Activated T-cell treated with anti-CD3 and anti-CD28 coated beads, Interleukin-2, amount 50 U/mL, for 1 hour (primary cell): ENCODE measurements around the gene STAC2.
"Not testable (repeated sequence)": the region's sequence is repeated elsewhere in the genome, so short reads cannot be mapped to it uniquely, and the experiment has no call there.

Source experiments
- DNase-seq: peaks from one replicate; pipeline ENCODE4 v3.0.0-alpha.2; 2020

STAC2 gene

GRCh38 chr17:39225308-39225958 lies at the start of gene STAC2:
STAC2 (minus strand) TSS chr17:39225945; CDS start chr17:39225502, 443 bp downstream.
- DNase-seq, result peak; percentile 36

GRCh38 chr17:39271546-39271945 lies 45.8 kb upstream of the STAC2 start:
- no peak for DNase-seq

GRCh38 chr17:39270923-39271322 lies 45.2 kb upstream of the STAC2 start:
- no peak for DNase-seq

GRCh38 chr17:39264119-39264518 lies 38.4 kb upstream of the STAC2 start:
- no peak for DNase-seq

- peak; percentile 29 for DNase-seq
Measured at GRCh38 chr17:39261286-39261685, 35.5 kb upstream of the STAC2 start.

GRCh38 chr17:39252788-39253460 lies 27.2 kb upstream of the STAC2 start:
- DNase-seq, result no peak

GRCh38 chr17:39251997-39252396 lies 26.3 kb upstream of the STAC2 start:
- no peak for DNase-seq

GRCh38 chr17:39250076-39250475 lies 24.3 kb upstream of the STAC2 start:
- not testable (repeated sequence) for DNase-seq

GRCh38 chr17:39246274-39246673 lies 20.5 kb upstream of the STAC2 start:
- no peak for DNase-seq

GRCh38 chr17:39244600-39245570 lies 19.1 kb upstream of the STAC2 start:
- DNase-seq, result peak; percentile 88

GRCh38 chr17:39244016-39244599 lies 18.4 kb upstream of the STAC2 start:
- DNase-seq, result no peak

- no peak for DNase-seq
Measured at GRCh38 chr17:39243155-39243554, 17.4 kb upstream of the STAC2 start.

GRCh38 chr17:39240631-39241030 lies 14.9 kb upstream of the STAC2 start:
- peak; percentile 2 for DNase-seq

GRCh38 chr17:39239640-39240314 lies 14.0 kb upstream of the STAC2 start:
- DNase-seq, result peak; percentile 78

GRCh38 chr17:39238311-39238972 lies 12.7 kb upstream of the STAC2 start:
- DNase-seq, result peak; percentile 72

- peak; percentile 19 for DNase-seq
Measured at GRCh38 chr17:39237586-39237985, 11.8 kb upstream of the STAC2 start.

GRCh38 chr17:39236981-39237441 lies 11.3 kb upstream of the STAC2 start:
- no peak for DNase-seq

- DNase-seq, result peak; percentile 22
Measured at GRCh38 chr17:39236450-39236927, 10.7 kb upstream of the STAC2 start.

GRCh38 chr17:39235555-39236449 lies 10.1 kb upstream of the STAC2 start:
- peak; percentile 47 for DNase-seq
